H9 (cell line): ENCODE data around the gene TLE5. TPM values are rescaled to one million over a fixed set of nuclear protein-coding genes. Genes with fewer than 3 reads are reported as not detected.
"Not testable (repeated sequence)": the region's sequence is repeated elsewhere in the genome, so short reads cannot be mapped to it uniquely, and the experiment has no call there.

Experiments used
- DNase-seq: peaks from one replicate; pipeline ENCODE4 v3.0.0-alpha.2; 2017
- H2AFZ ChIP-seq: one replicate; pipeline ENCODE4 v1.6.1; 2013; ENCODE audit warnings: mild to moderate bottlenecking, low read length, control low read depth, moderate library complexity
- H2AK5ac ChIP-seq: 2 replicates; pipeline ENCODE4 v1.6.1; 2013; ENCODE audit warnings: low read length, control low read depth, mixed read lengths; ENCODE audit not compliant: insufficient read length
- H2BK120ac ChIP-seq: one replicate; pipeline ENCODE4 v1.6.1; 2013; ENCODE audit warnings: low read depth, mild to moderate bottlenecking, low read length, control low read depth, inconsistent platforms; ENCODE audit not compliant: poor library complexity, severe bottlenecking
- H2BK12ac ChIP-seq: 2 replicates; pipeline ENCODE4 v1.6.1; 2013; ENCODE audit warnings: low read length, control low read depth, mixed read lengths, low read depth; ENCODE audit not compliant: insufficient read length
- H2BK15ac ChIP-seq: 2 replicates; pipeline ENCODE4 v1.6.1; 2013; ENCODE audit warnings: low read depth, low read length, control low read depth
- H2BK20ac ChIP-seq: one replicate; pipeline ENCODE4 v1.6.1; 2013; ENCODE audit warnings: low read depth, mild to moderate bottlenecking, low read length, control low read depth, inconsistent platforms; ENCODE audit not compliant: poor library complexity, severe bottlenecking
- H2BK5ac ChIP-seq: 2 replicates; pipeline ENCODE4 v1.6.1; 2013; ENCODE audit warnings: low read length, control low read depth, mixed read lengths; ENCODE audit not compliant: insufficient read length
- H3K14ac ChIP-seq: 2 replicates; pipeline ENCODE4 v1.6.1; 2013; ENCODE audit warnings: low read length, control low read depth; ENCODE audit not compliant: insufficient read depth
- H3K18ac ChIP-seq: 2 replicates; pipeline ENCODE4 v1.6.1; 2013; ENCODE audit warnings: low read depth, mild to moderate bottlenecking, mixed read lengths, low read length, control low read depth; ENCODE audit not compliant: insufficient read length
- H3K23ac ChIP-seq: 2 replicates; pipeline ENCODE4 v1.6.1; 2013; ENCODE audit warnings: low read length, control low read depth, mixed read lengths, low read depth; ENCODE audit not compliant: insufficient read length
- H3K23me2 ChIP-seq: 2 replicates; pipeline ENCODE4 v1.6.1; 2013; ENCODE audit warnings: low read depth, mild to moderate bottlenecking, mixed read lengths, low read length, control low read depth; ENCODE audit not compliant: insufficient read length, poor library complexity, severe bottlenecking
- H3K27ac ChIP-seq: 2 replicates; pipeline ENCODE4 v1.5.1; 2013; ENCODE audit warnings: low read length, control low read depth, mixed read lengths, low read depth; ENCODE audit not compliant: insufficient read length
- H3K27me3 ChIP-seq: 2 replicates; pipeline ENCODE4 v1.6.1; 2013; ENCODE audit warnings: low read length, control low read depth, inconsistent platforms; ENCODE audit not compliant: insufficient read depth
- H3K4ac ChIP-seq: 2 replicates; pipeline ENCODE4 v1.6.1; 2013; ENCODE audit warnings: low read depth, mild to moderate bottlenecking, control low read depth, inconsistent platforms, low read length, moderate library complexity
- H3K4me1 ChIP-seq: 2 replicates; pipeline ENCODE4 v1.6.1; 2013; ENCODE audit warnings: low read length, control low read depth, inconsistent platforms; ENCODE audit not compliant: insufficient read depth
- H3K4me2 ChIP-seq: 2 replicates; pipeline ENCODE4 v1.6.1; 2013; ENCODE audit warnings: low read length, control low read depth, mixed read lengths; ENCODE audit not compliant: insufficient read length, insufficient read depth
- H3K56ac ChIP-seq: 2 replicates; pipeline ENCODE4 v1.6.1; 2013; ENCODE audit warnings: low read depth, mild to moderate bottlenecking, mixed read lengths, low read length, control low read depth; ENCODE audit not compliant: insufficient read length
- H3K79me1 ChIP-seq: 2 replicates; pipeline ENCODE4 v1.6.1; 2013; ENCODE audit warnings: low read depth, mild to moderate bottlenecking, moderate library complexity, low read length, control low read depth, inconsistent platforms; ENCODE audit not compliant: insufficient read depth, poor library complexity, severe bottlenecking
- H3K79me2 ChIP-seq: 2 replicates; pipeline ENCODE4 v1.6.1; 2013; ENCODE audit warnings: low read length, control low read depth, inconsistent platforms; ENCODE audit not compliant: insufficient read depth
- H3K9ac ChIP-seq: 2 replicates; pipeline ENCODE4 v1.6.1; 2013; ENCODE audit warnings: low read length, control low read depth, mixed read lengths; ENCODE audit not compliant: insufficient read length; ENCODE audit errors: extremely low read depth
- H3K9me3 ChIP-seq: one replicate; pipeline ENCODE4 v1.6.1; 2013; ENCODE audit warnings: low read depth, low read length, inconsistent platforms; ENCODE audit not compliant: control insufficient read depth
- H3T11ph ChIP-seq: one replicate; pipeline ENCODE4 v1.6.1; 2013; ENCODE audit warnings: mild to moderate bottlenecking, low read length, control low read depth, inconsistent platforms
- H4K20me1 ChIP-seq: one replicate; pipeline ENCODE4 v1.6.1; 2013; ENCODE audit not compliant: control insufficient read depth, insufficient read length, insufficient read depth
- H4K5ac ChIP-seq: 2 replicates; pipeline ENCODE4 v1.6.1; 2013; ENCODE audit warnings: low read depth, mild to moderate bottlenecking, mixed read lengths, low read length, control low read depth; ENCODE audit not compliant: insufficient read length
- H4K8ac ChIP-seq: replicated peaks from 2 replicates; pipeline ENCODE4 v1.6.1; 2013; ENCODE audit warnings: low read length, control low read depth, mixed read lengths, low read depth; ENCODE audit not compliant: insufficient read length
- H4K91ac ChIP-seq: 2 replicates; pipeline ENCODE4 v1.6.1; 2013; ENCODE audit warnings: low read depth, mild to moderate bottlenecking, moderate library complexity, mixed read lengths, low read length, control low read depth; ENCODE audit not compliant: insufficient read length
- H3K27ac Mint-ChIP-seq, 3 experiments: 2 replicates in 2 of 3; 3 replicates in 1 of 3; pipeline ENCODE4 v1.8.0; 2020 to 2021; ENCODE audit warnings: mixed read lengths in 3 of 3, mild to moderate bottlenecking in 1 of 3, moderate library complexity in 1 of 3
- H3K27me3 Mint-ChIP-seq: 2 replicates; pipeline ENCODE4 v1.8.0; 2021; ENCODE audit warnings: low read depth, mild to moderate bottlenecking, moderate library complexity, mixed read lengths
- H3K36me3 Mint-ChIP-seq, 3 experiments: 2 replicates in 2 of 3; 3 replicates in 1 of 3; pipeline ENCODE4 v1.8.0; 2020 to 2021; ENCODE audit warnings: low read depth in 3 of 3, mixed read lengths in 3 of 3; ENCODE audit not compliant: insufficient read depth in 1 of 3
- H3K4me1 Mint-ChIP-seq, 2 experiments: 2 replicates each; pipeline ENCODE4 v1.8.0; 2020; ENCODE audit warnings: mixed read lengths in 2 of 2
- H3K4me3 Mint-ChIP-seq, 2 experiments: 2 replicates in 1 of 2; 3 replicates in 1 of 2; pipeline ENCODE4 v1.8.0; 2020 to 2021; ENCODE audit warnings: mild to moderate bottlenecking in 2 of 2, mixed read lengths in 2 of 2, moderate library complexity in 1 of 2
- H3K9me3 Mint-ChIP-seq, 2 experiments: 2 replicates in 1 of 2; 3 replicates in 1 of 2; pipeline ENCODE4 v1.8.0; 2020; ENCODE audit warnings: mild to moderate bottlenecking in 2 of 2, mixed read lengths in 2 of 2, moderate library complexity in 1 of 2
- WGBS: extraction: QIAGEN DNeasy Blood & Tissue Kit; methylation state at CpG from one replicate; pipeline ENCODE4 v1.1.7; 2013; ENCODE audit warnings: missing lambda C conversion rate, low lambda C conversion rate, mixed read lengths; ENCODE audit not compliant: insufficient read length; ENCODE audit errors: extremely low coverage; 5-methylcytosine and 5-hydroxymethylcytosine counted together
- total RNA-seq: library from RNA; stranded (reverse); gene quantifications from 2 replicates; pipeline ENCODE4 v1.2.1, GENCODE V29; 2021
- TF ChIP-seq, protein P1 (sequence below): fragments of 200-600 bp; sonication (generic); conservative IDR thresholded peaks from 3 replicates; pipeline ENCODE4 v1.8.0; 2021; ENCODE audit warnings: antibody characterized with exemption, mild to moderate bottlenecking

The TLE5 gene
- total RNA-seq, 1 experiment from 2014 or later: 221 TPM

DNA sequence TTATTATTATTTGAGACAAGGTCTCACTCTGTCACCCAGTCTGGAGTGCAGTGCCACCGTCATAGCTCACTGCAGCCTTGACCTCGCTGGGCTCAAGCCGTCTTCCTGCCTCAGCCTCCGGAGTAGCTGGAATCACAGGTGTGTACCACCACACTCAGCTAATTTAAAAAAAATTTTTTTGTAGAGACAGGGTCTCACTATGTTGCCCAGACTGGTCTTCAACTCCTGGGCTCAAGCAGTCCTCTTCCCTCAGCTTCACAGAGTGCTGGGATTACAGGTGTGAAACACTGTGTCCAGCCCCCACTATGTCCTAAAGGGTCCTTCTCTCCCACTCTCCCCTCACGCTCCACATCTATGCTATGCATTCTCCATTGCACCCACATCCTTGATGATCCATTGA, 24.1 kb downstream of the TLE5 start:
- Mint-ChIP-seq H3K27me3 (peaks cover 77% of the 10 kb centered on the region), H3K9me3 (peaks cover 0 to 7% of the 10 kb centered on the region in 2 experiments; a peak in 2 of 5 replicates), H3K36me3 (no peaks in the 10 kb centered on the region), H3K4me1 (peaks cover 27 to 50% of the 10 kb centered on the region in 2 experiments), H3K4me3 (peak overlapping the region in 1 of 2 experiments; percentile 48; a peak in 1 of 5 replicates), H3K27ac (no peak overlapping the region)
- H3K14ac ChIP-seq: no peak overlapping the region
- H3K4me1 ChIP-seq: peaks cover 5% of the 10 kb centered on the region; the same call in 1 of the 2 replicates
- H3K18ac ChIP-seq: no peak overlapping the region
- no peak overlapping the region for H2BK20ac ChIP-seq
- no peak overlapping the region for H2AFZ ChIP-seq
- H3K79me1 ChIP-seq: no peaks in the 10 kb centered on the region
- H3K79me2 ChIP-seq: no peaks in the 10 kb centered on the region
- no CpG with 5 or more reads among the region's 5 CpGs for WGBS
- no peak for DNase-seq
- H3K56ac ChIP-seq: no peak overlapping the region
- H4K8ac ChIP-seq: no peak overlapping the region
- H3K9me3 ChIP-seq: no peaks in the 10 kb centered on the region
- no peak overlapping the region for H2AK5ac ChIP-seq
- TF ChIP-seq, protein P1, sequence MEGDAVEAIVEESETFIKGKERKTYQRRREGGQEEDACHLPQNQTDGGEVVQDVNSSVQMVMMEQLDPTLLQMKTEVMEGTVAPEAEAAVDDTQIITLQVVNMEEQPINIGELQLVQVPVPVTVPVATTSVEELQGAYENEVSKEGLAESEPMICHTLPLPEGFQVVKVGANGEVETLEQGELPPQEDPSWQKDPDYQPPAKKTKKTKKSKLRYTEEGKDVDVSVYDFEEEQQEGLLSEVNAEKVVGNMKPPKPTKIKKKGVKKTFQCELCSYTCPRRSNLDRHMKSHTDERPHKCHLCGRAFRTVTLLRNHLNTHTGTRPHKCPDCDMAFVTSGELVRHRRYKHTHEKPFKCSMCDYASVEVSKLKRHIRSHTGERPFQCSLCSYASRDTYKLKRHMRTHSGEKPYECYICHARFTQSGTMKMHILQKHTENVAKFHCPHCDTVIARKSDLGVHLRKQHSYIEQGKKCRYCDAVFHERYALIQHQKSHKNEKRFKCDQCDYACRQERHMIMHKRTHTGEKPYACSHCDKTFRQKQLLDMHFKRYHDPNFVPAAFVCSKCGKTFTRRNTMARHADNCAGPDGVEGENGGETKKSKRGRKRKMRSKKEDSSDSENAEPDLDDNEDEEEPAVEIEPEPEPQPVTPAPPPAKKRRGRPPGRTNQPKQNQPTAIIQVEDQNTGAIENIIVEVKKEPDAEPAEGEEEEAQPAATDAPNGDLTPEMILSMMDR: no peak
- H2BK120ac ChIP-seq: no peak overlapping the region
- H4K5ac ChIP-seq: no peak overlapping the region
- peaks cover 14% of the 10 kb centered on the region for H3K23me2 ChIP-seq
- no peak overlapping the region for H3T11ph ChIP-seq
- no peak overlapping the region for H3K27ac ChIP-seq
- H4K91ac ChIP-seq: no peak overlapping the region
- no peak overlapping the region for H2BK5ac ChIP-seq
- no peak overlapping the region for H3K23ac ChIP-seq
- no peaks in the 10 kb centered on the region for H4K20me1 ChIP-seq
- no peak overlapping the region for H3K9ac ChIP-seq
- no peak overlapping the region for H3K4me2 ChIP-seq
- H3K27me3 ChIP-seq: no peaks in the 10 kb centered on the region
- no peak overlapping the region for H2BK15ac ChIP-seq
- H2BK12ac ChIP-seq: no peak overlapping the region
- H3K4ac ChIP-seq: no peak overlapping the region

DNA sequence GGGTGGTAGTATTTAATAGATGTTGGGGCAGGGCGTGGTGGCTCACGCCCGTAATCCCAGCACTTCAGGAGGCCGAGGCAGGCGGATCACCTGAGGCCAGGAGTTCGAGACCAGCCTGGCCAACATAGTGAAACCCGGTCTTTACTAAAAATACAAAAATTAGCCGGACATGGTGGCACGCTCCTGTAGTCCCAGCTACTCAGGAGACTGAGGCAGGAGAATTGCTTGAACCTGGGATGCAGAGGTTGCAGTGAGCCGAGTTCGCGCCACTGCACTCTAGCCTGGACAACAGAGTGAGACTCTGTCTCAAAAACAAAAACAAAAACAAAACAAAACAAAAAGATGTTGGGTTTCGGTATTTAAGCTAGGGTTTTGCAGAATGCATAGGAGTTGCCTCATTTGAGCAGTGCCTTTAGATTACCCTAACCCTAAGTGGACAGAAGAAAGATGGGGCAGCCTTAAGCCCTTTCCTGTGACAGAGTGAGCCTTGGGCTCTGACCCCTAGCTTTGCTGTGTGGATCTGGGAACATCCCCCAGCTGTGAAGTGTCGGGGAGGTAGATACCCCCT, 25.2 kb downstream of the TLE5 start:
- H3K4ac ChIP-seq, H2BK20ac ChIP-seq, H2BK5ac ChIP-seq, H3K56ac ChIP-seq, H2BK12ac ChIP-seq, H3K9ac ChIP-seq, H2AFZ ChIP-seq, H3K4me1 ChIP-seq, H3K23ac ChIP-seq, H3T11ph ChIP-seq, H4K5ac ChIP-seq, H3K79me1 ChIP-seq, H2AK5ac ChIP-seq, H3K9me3 ChIP-seq, H3K36me3 Mint-ChIP-seq, H2BK120ac ChIP-seq, H4K20me1 ChIP-seq, H4K8ac ChIP-seq, H3K9me3 Mint-ChIP-seq, H3K14ac ChIP-seq, H3K27ac ChIP-seq, H3K18ac ChIP-seq, H3K27me3 ChIP-seq, H3K79me2 ChIP-seq, H2BK15ac ChIP-seq, DNase-seq, H4K91ac ChIP-seq: not testable (repeated sequence)
- H3K27me3 Mint-ChIP-seq: peaks cover 81% of the 10 kb centered on the region
- peak overlapping the region; percentile 73 to 89; a peak in 4 of 5 replicates for H3K4me3 Mint-ChIP-seq
- peak overlapping the region in 2 of 3 experiments; percentile 91 to 94; a peak in 3 of 7 replicates for H3K27ac Mint-ChIP-seq
- peaks cover 11% of the 10 kb centered on the region for H3K23me2 ChIP-seq
- H3K4me2 ChIP-seq: peak overlapping the region; percentile 86
- no CpG with 5 or more reads among the region's 14 CpGs for WGBS
- H3K4me1 Mint-ChIP-seq: peaks cover 23 to 45% of the 10 kb centered on the region in 2 experiments
